Testis (tissue), 3 donors: Measurements from ENCODE around the gene PEX16. TPM values are rescaled to one million over a fixed set of nuclear protein-coding genes. Genes with fewer than 3 reads are reported as not detected.

ENCODE experiments used
- DNase-seq: peaks from one replicate; pipeline ENCODE4 v3.0.0-alpha.2; 2019
- H3K27ac ChIP-seq, 2 donors: fragments of 200-600 bp; sonication (generic); one replicate each; pipeline ENCODE4 v1.5.1; 2019
- H3K27me3 ChIP-seq: fragments of 200-600 bp; sonication (generic); one replicate; pipeline ENCODE4 v1.5.1; 2019
- H3K36me3 ChIP-seq: fragments of 200-600 bp; sonication (generic); one replicate; pipeline ENCODE4 v1.5.1; 2017; ENCODE audit warnings: low read depth; ENCODE audit errors: missing control alignments
- H3K4me1 ChIP-seq: fragments of 200-600 bp; sonication (generic); one replicate; pipeline ENCODE4 v1.5.1; 2019
- H3K4me3 ChIP-seq, 2 donors: fragments of 200-600 bp; sonication (generic); one replicate each; pipeline ENCODE4 v1.5.1; 2017 to 2019
- H3K9me3 ChIP-seq: fragments of 200-600 bp; sonication (generic); one replicate; pipeline ENCODE4 v1.5.1; 2017
- POLR2A ChIP-seq: fragments of 450-650 bp; IDR thresholded peaks from one replicate; pipeline ENCODE4 v1.6.1; 2017; ENCODE audit warnings: antibody characterized with exemption, mild to moderate bottlenecking, moderate library complexity
- WGBS, 2 donors: methylation state at CpG; one replicate each; pipeline ENCODE4 v1.1.5; 2018; 5-methylcytosine and 5-hydroxymethylcytosine counted together
- intact Hi-C: fragments of 100-400 bp; cut with DNase I; formaldehyde crosslinking; loops from one replicate; pipeline ENCODE4 v1.15.1; 2023; ENCODE audit warnings: low total_unique reads
- polyA plus RNA-seq: library from polyadenylated mRNA; stranded (reverse); fragments of 350-450 nt; fragmentation: Illumina TruSeq; extraction: RNeasy Lipid Tissue Mini Kit (QIAGEN cat#74804); gene quantifications from one replicate; pipeline ENCODE4 v1.2.3, GENCODE V29; 2014; ENCODE audit warnings: low read depth, low replicate concordance; ENCODE audit not compliant: insufficient read depth
- total RNA-seq, 2 donors: library from RNA; depleted of rRNA; stranded (reverse); fragments of >200 nt; gene quantifications; one replicate each; pipeline ENCODE4 v1.2.3, GENCODE V29; 2016
- TF ChIP-seq, protein P1 (sequence below), 3 experiments: fragments of 450-650 bp in 2 of 3; fragments of 200-600 bp in 1 of 3; sonication (generic) in 1 of 3; IDR thresholded peaks; one replicate each; pipeline ENCODE4 v1.5.1; 2016 to 2019; ENCODE audit warnings: antibody characterized with exemption in 3 of 3, mild to moderate bottlenecking in 2 of 3, moderate library complexity in 1 of 3

Gene PEX16
- total and polyA plus RNA-seq, 3 donors from 2014 or later, result 40.2 to 42.0 (median 41.4) TPM

DNA sequence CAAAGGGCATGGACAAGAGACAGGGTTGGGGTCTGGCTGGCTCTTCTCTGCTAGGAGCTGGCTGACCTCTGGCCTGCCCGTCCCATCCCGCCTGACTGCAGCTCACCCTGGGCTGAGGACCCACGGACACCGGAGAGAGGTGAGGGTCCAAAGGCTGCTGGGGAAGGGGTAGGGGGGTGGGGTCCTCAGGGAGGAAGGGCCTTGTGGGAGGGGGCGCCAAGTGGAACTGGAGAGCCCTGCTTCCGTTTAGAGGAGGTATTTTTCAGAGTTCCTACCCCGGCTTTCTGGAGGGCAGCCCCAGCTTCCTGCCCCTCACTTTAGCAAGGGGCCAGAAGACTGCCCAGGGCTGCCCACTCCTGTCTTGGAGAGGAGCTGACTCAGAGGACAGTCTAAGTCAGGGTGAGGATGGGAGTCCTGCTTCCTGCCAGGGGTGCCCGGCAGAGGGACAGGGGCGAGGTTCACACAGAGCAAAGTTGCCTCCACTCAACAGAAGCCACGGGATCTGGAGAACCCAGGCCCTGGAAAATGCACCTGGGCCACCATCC lies 11.9 kb upstream of the PEX16 start:
- no peak for DNase-seq
- no peak for TF ChIP-seq POLR2A
- TF ChIP-seq, protein P1, sequence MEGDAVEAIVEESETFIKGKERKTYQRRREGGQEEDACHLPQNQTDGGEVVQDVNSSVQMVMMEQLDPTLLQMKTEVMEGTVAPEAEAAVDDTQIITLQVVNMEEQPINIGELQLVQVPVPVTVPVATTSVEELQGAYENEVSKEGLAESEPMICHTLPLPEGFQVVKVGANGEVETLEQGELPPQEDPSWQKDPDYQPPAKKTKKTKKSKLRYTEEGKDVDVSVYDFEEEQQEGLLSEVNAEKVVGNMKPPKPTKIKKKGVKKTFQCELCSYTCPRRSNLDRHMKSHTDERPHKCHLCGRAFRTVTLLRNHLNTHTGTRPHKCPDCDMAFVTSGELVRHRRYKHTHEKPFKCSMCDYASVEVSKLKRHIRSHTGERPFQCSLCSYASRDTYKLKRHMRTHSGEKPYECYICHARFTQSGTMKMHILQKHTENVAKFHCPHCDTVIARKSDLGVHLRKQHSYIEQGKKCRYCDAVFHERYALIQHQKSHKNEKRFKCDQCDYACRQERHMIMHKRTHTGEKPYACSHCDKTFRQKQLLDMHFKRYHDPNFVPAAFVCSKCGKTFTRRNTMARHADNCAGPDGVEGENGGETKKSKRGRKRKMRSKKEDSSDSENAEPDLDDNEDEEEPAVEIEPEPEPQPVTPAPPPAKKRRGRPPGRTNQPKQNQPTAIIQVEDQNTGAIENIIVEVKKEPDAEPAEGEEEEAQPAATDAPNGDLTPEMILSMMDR (IDR thresholded peaks at IDR 0.05), result no peak
- WGBS, 2 donors, result 81 to 90% methylated on average over 10 of the region's 10 CpGs

DNA sequence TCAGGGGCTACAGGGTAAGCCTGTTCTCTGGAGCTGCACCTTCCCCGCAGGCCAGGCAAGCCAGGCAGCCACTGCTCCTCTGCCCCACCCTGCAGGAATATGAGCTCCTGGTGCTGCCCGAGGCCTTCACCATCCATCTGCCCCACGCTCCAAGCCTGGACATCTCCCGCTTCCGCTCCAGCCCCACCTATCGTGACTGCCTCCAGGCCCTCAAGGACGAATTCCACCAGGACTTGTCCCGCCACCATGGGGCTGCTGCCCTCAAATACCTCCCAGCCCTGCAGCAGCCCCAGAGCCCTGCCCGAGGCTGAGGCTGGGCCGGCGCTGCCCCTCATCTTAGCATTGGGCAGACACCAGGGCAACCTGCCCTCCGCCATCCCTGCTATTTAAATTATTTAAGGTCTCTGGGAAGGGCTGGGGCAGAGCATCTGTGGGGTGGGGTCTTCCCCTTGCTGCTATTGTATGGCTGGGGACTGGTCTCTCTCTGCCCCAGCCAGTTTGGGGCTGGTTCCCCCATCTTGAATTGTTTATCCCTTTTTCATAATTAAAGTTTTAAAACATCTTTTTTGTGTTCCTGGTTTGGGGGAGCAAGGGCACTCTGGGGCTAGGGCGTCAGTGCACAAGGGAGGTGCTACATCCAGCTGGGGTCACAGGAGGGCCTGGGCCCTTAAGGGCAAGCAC lies 11.0 kb upstream of the PEX16 start:
- Histone ChIP-seq H3K36me3 (no peaks in the 10 kb centered on the region), H3K4me1 (no peaks in the 10 kb centered on the region), H3K27me3 (no peaks in the 10 kb centered on the region), H3K9me3 (no peaks in the 10 kb centered on the region), H3K4me3 (no peak overlapping the region), H3K27ac (no peak overlapping the region)
- 68 to 69% methylated on average over 13 of the region's 13 CpGs for WGBS, 2 donors
- intact Hi-C loops, result no loop called here
- TF ChIP-seq, protein P1 (IDR thresholded peaks at IDR 0.05), result no peak
- TF ChIP-seq POLR2A, result no peak
- no peak for DNase-seq

More for the DNA sequence above, 11.9 kb upstream of the PEX16 start:
- Histone ChIP-seq H3K4me3 (no peak overlapping the region), H3K27ac (no peak overlapping the region), H3K9me3 (no peaks in the 10 kb centered on the region), H3K27me3 (no peaks in the 10 kb centered on the region), H3K4me1 (no peaks in the 10 kb centered on the region), H3K36me3 (no peaks in the 10 kb centered on the region)
- intact Hi-C loops, result no loop called here

GRCh38 chr11:45927684-45928413 lies 10.2 kb upstream of the PEX16 start:
- WGBS, 2 donors, result 92 to 95% methylated on average over 22 to 27 of the region's 27 CpGs
- no peak for DNase-seq
- H3K27me3 ChIP-seq, result no peaks in the 10 kb centered on the region

DNA sequence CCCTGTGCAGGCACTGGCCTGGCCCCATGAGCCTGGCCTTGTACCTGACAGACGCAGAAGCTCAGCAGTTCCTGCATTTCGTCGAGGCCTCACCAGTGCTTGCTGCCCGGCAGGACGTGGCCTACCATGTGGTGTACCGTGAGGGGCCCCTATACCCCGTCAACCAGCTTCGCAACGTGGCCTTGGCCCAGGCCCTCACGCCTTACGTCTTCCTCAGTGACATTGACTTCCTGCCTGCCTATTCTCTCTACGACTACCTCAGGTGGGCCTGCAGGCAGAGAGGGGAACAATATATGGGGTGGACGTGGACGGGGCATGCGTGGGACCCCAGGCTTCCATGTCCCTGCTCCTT lies 9.6 kb upstream of the PEX16 start:
- no peaks in the 10 kb centered on the region for H3K27me3 ChIP-seq
- H3K4me3 ChIP-seq, result no peak overlapping the region
- no peak for DNase-seq
- H3K36me3 ChIP-seq, result no peaks in the 10 kb centered on the region
- WGBS, 2 donors, result 73 to 74% methylated on average over 13 to 15 of the region's 15 CpGs
- no peaks in the 10 kb centered on the region for H3K9me3 ChIP-seq
- intact Hi-C loops, result no loop called here
- H3K27ac ChIP-seq, result no peak overlapping the region
- TF ChIP-seq, protein P1 (IDR thresholded peaks at IDR 0.05), result no peak
- TF ChIP-seq POLR2A, result no peak
- H3K4me1 ChIP-seq, result peaks cover 2% of the 10 kb centered on the region

More at GRCh38 chr11:45927684-45928413, 10.2 kb upstream of the PEX16 start:
- TF ChIP-seq, protein P1 (IDR thresholded peaks at IDR 0.05), result no peak
- TF ChIP-seq POLR2A, result no peak
- Histone ChIP-seq H3K4me3 (no peak overlapping the region), H3K4me1 (no peaks in the 10 kb centered on the region), H3K9me3 (no peaks in the 10 kb centered on the region), H3K36me3 (no peaks in the 10 kb centered on the region), H3K27ac (no peak overlapping the region)
- intact Hi-C loops, result no loop called here
